ENCODE data around the gene C1orf116.
"Not testable (repeated sequence)": the region's sequence is repeated elsewhere in the genome, so short reads cannot be mapped to it uniquely, and the experiment has no call there.

C1orf116 gene

GRCh38 chr1:207058878-207059867 is 26.6 kb upstream of the C1orf116 start:
- DNase-seq (no peak), ATAC-seq (no peak)

DNA sequence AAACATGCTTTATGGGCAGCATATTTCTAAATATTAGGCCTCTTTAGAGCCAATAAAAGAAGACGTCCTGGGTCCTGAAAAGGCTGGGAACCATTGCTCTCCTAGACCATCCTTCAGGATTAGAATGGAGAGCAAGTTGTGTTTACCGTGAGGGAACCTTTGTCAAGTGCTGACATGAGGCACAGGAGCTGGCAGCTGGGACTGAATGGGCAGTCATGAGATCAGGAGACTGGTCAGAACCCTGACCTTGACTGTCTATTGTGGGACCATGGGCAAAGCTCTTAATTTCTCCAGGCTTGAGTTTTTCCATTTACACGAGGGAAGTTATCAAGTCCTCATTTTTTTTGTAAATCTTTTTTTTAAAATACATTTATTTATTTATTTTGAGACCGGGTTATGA is 25.7 kb upstream of the C1orf116 start:
- ATAC-seq (no peak), DNase-seq (no peak)

- no peak for ATAC-seq
Observed at GRCh38 chr1:207056673-207057072, 24.1 kb upstream of the C1orf116 start.

GRCh38 chr1:207055386-207056001 is 22.9 kb upstream of the C1orf116 start:
- DNase-seq (no peak), ATAC-seq (no peak)

More at GRCh38 chr1:207056673-207057072, 24.1 kb upstream of the C1orf116 start:
- no peak for DNase-seq

GRCh38 chr1:207054491-207054890 is 21.9 kb upstream of the C1orf116 start:
- ATAC-seq: no peak
- DNase-seq: no peak

- DNase-seq (peak; percentile 96), ATAC-seq (peak; percentile 86)
Observed at GRCh38 chr1:207052911-207053769, 20.6 kb upstream of the C1orf116 start, which contains the start of gene PFKFB2. Gene PFKFB2, plus strand, starts transcription at chr1:207053275. Its CDS starts 1,443 bp downstream, at chr1:207054718.

GRCh38 chr1:207051191-207051943 is 18.8 kb upstream of the C1orf116 start, which contains the start of gene YOD1:
Gene YOD1, minus strand, starts transcription at chr1:207051208. Its CDS starts 178 bp downstream, at chr1:207051030.
- DNase-seq: peak; percentile 13
- ATAC-seq: peak; percentile 19

DNA sequence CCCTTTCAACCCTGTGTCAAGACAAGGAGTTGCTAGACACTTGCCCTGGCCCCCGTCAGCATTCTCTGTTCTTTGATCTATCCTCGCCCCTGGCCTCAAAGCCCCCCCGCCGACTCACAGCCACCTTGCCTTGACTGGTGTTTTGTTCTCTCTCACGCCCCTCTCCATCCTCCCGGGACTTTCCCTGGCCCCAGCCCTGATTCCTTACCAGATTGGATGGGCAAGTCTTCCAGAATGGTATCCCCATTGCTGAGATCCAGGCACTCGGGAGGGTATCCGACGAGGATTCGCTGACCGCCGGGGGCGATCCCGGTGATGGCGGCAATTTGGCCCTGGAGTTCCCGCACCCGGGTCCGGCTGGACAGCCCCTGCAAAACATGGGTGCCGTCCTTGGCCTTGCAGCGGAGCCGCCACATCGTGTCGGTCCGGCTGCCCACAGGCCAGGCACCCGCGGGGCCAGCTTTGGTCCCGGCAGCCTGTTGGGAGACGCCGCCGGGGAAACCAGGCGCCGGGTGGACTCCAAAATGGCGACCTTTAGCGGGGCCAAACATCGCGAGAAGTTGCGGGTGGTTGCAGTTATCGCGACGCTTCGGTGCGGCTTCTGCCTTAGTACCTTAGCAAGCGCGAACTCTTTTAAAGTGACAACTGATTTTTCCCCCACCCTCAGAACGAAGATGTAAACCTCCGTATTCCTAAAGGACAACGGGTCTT is 18.1 kb upstream of the C1orf116 start:
- ATAC-seq (peak; percentile 69), DNase-seq (peak; percentile 91)

DNA sequence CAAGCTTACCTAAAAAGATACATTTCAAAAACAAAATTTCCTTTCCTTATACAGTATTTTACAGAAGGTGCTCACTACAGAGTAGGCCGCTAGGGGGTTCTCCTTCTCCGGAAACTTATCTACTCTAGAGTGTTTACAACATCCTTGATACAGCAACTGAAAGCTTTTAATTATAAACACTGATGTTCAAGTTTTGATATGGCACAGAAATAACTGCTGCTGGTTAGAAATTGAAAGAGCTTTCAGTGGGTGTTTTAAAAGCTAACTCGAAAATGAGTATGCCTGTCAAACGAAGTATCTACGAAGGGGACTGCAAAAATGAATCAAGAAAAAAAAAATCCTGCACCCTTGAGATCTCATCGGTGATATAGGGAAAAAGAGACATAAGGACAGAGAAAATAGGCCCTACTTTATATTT is 17.4 kb upstream of the C1orf116 start:
- DNase-seq (peak; percentile 37), ATAC-seq (peak; percentile 37)

- DNase-seq: no peak
Observed at GRCh38 chr1:207049514-207049913, 17.0 kb upstream of the C1orf116 start.

GRCh38 chr1:207049054-207049453 is 16.5 kb upstream of the C1orf116 start:
- no peak for ATAC-seq

More at GRCh38 chr1:207049514-207049913, 17.0 kb upstream of the C1orf116 start:
- no peak for ATAC-seq

DNA sequence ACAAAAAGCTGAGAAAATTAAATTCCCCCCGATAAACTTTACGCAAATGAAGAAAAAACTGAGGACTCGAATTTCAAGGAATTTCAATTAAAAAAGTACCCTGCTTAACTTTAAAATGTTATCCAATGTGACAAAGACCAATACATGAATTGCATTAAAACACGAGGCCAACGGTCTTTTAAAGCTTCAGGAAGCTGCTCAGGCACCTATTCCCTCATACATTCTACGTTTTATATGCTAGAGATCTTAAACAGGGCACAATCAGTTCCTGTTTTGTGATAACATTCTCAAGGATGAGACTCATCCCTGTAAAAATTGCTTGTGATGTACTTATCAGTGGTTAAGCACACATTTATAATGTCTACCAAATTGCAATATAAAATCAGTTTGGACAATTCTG is 15.5 kb upstream of the C1orf116 start:
- no peak for DNase-seq
- ATAC-seq: no peak

More at GRCh38 chr1:207049054-207049453, 16.5 kb upstream of the C1orf116 start:
- no peak for DNase-seq

DNA sequence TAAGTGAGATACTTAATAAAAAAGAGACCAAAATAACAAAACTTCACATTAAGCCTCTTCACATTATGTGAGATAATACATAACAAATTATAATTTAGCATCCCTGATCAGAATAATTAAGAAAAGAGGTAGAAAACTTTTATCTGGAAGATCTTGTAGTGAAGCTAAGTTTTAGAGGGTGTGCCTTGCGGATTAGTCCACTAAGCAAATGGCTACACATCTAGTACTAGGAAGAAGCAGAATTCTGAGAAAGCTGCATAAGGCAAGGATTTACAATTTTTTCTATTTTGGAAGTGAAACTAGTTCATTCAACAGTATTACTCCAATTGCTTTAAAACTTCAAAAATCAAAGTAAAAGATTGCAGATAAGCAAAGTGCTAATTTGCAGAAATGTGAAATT is 14.9 kb upstream of the C1orf116 start:
- no peak for ATAC-seq
- DNase-seq: no peak

GRCh38 chr1:207045453-207045852 is 12.9 kb upstream of the C1orf116 start:
- DNase-seq (no peak), ATAC-seq (no peak)

DNA sequence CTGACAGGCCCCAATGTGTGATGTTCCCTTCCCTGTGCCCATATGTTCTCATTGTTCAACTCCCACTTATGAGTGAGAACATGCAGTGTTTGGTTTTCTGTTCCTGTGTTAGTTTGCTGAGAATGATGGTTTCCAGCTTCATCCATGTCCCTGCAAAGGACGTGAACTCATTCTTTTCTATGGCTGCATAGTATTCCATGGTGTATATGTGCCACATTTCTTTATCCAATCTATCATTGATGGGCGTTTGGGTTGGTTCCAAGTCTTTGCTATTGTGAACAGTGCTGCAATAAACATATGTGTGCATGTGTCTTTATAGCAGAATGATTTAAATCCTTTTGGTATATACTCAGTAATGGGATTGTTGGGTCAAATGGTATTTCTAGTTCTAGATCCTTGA is 8.8 kb upstream of the C1orf116 start:
- not testable (repeated sequence) for DNase-seq, ATAC-seq

- no peak for ATAC-seq
- no peak for DNase-seq
Observed at GRCh38 chr1:207040181-207040533, 7.6 kb upstream of the C1orf116 start.

DNA sequence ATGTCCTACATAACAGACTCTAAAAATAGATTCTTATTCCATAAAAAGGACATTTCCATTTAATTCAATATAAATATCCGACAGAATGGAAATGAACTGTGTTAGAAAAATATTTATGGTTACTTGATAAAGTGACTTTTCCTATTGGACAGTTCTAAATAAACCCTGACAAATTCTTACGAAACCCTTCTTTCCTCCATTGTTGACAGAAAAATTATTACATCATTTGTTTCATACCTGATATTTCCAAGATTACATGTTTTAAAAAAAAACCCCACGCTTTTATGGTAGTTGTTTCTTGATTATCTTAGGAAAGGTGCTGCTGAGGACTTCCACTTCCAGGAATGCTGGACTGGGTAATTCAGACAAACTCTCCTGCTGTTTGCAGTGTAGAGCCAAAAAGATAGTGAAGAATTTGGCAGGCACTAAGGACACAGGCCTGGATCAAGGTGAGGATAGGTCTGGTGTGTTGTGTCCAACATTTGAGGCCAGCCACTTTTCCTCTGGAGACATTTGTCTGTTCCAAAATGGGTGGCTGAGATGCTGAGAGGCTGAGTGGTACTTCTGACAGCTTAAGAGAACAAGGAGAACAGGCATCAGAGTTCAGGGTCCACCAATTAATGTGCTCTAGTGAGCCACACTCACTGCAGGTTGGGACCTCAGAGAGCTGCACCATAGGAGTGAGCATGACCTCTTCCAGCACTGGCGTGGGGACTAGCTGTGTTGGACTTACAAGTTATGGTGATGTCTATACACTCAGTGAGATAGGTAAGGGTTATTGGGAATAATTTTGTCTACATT is 7.0 kb upstream of the C1orf116 start:
- ATAC-seq: no peak
- DNase-seq: no peak

- no peak for DNase-seq
- ATAC-seq: no peak
Observed at GRCh38 chr1:207036865-207037264, 4.3 kb upstream of the C1orf116 start.

DNA sequence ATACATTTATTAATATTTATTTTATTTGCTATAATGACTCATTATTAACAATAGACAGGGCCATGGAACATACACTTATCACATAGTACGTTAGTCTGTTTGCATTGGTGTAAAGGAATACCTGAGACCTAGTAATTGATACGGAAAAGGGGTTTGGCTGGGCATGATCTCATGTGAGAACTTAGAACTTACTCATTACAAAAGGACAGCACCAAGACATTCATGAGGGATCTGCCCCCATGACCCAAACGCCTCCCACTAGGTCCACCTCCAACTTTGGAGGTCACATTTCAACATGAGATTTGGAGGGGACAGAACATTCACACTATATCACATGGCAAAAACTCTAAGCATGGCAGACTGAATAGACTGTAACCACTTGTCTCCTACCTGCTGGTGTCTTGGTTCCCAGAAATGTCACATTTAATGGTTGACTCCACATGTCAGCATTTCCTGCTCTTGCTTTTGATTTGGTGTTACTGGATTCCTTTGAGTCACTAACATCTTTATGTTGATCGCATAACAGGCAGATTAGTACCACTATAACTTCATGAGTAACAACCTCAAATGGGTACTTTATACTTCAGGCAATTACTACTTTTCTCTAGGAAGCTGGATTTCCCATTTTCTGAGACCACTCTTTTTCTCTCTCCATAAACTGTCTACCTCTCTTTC is 3.5 kb upstream of the C1orf116 start:
- no peak for DNase-seq
- ATAC-seq: no peak
